ENCODE data around the gene FNBP1. TPM values are rescaled to one million over a fixed set of nuclear protein-coding genes. Genes with fewer than 3 reads are reported as not detected.

The FNBP1 gene
- total and polyA plus RNA-seq, 2 of the 13 experiments (the other 11 are each of a cell fraction or from before 2014, with no cell fraction given), result 5.4 to 19.5 TPM

DNA sequence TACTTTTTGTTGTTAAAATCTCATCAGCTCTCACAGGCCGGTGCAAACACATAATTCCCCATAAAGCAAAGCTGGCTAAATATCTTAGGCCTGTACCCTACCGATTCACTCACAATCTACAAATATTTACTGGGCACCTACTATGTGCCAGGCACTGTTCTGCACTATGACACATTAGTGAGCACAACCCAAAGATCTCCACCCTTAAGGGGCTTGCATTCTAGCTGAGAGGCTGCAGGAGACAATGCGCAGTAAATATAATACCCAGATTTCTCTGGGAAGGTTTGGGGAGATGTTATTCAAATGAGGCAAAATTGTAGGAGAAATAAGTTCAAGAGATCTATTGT lies 53.7 kb downstream of the FNBP1 start:
- H3K27ac ChIP-seq (ENCODE audit: extremely low read length, insufficient read depth, low read length), result no peak overlapping the region
- 0 out of 5 replicates have a peak, but pooled peaks cover 0 to 6% of the 10 kb centered on the region in 2 experiments for H3K36me3 ChIP-seq (replicated peaks in 1 of 2; ENCODE audit: control insufficient read depth in 1 of 2, insufficient read depth in 2 of 2, low read length in 2 of 2)
- ATAC-seq (no peak), DNase-seq (ENCODE audit: low spot score) (no peak), FAIRE-seq (no peak)
- intact Hi-C loops (cut with micrococcal nuclease; ENCODE audit: unreplicated experiment), result no loop called here
- in situ Hi-C loops (cut with HindIII; ENCODE audit: extremely low pct_ligation_motif_present, low pct_unique_long_range_greater_than_20kb), result no loop called here
- H3K9ac ChIP-seq (ENCODE audit: insufficient read depth, low read depth, low read length), result no peak overlapping the region
- BruUV-seq (replicated peaks), result no TSS peak
- peaks cover 2% of the 10 kb centered on the region for H3K79me2 ChIP-seq (ENCODE audit: insufficient read depth, low read length)
- 78% methylated on average over 3 of the region's 3 CpGs for WGBS (ENCODE audit: low lambda C conversion rate)
- H4K20me1 ChIP-seq (ENCODE audit: insufficient read depth, low read length), result no peaks in the 10 kb centered on the region
- TF ChIP-seq ZNF749 (CRISPR knock-in tag; IDR thresholded peaks at IDR 0.05; ENCODE audit: borderline replicate concordance), result no peak
- no peak for TF ChIP-seq PPARG (CRISPR knock-in tag; conservative IDR thresholded peaks at IDR 0.05)
- no peak for TF ChIP-seq RAD21 (CRISPR knock-in tag; IDR thresholded peaks at IDR 0.05)
- no peak for TF ChIP-seq ZNF20 (CRISPR knock-in tag; IDR thresholded peaks at IDR 0.05)
- no peak for TF ChIP-seq FOSL1 (CRISPR knock-in tag; IDR thresholded peaks at IDR 0.05; ENCODE audit: borderline replicate concordance)
- TF ChIP-seq PHF20 (CRISPR knock-in tag; IDR thresholded peaks at IDR 0.05), result no peak
- no peak for TF ChIP-seq GZF1 (CRISPR knock-in tag; IDR thresholded peaks at IDR 0.05)
- no peak for TF ChIP-seq HOXA5 (CRISPR knock-in tag; IDR thresholded peaks at IDR 0.05)
- no peak for TF ChIP-seq MAF1 (CRISPR knock-in tag; IDR thresholded peaks at IDR 0.05; ENCODE audit: borderline replicate concordance)
- no peak for TF ChIP-seq ZBTB21 (CRISPR knock-in tag; IDR thresholded peaks at IDR 0.05)
- TF ChIP-seq TP53 (CRISPR knock-in tag; conservative IDR thresholded peaks at IDR 0.05), result no peak
- no peak for TF ChIP-seq CREB1 (IDR thresholded peaks at IDR 0.05)
- no peak for TF ChIP-seq CREB1 (CRISPR knock-in tag; IDR thresholded peaks at IDR 0.05)
- TF ChIP-seq, protein P1, sequence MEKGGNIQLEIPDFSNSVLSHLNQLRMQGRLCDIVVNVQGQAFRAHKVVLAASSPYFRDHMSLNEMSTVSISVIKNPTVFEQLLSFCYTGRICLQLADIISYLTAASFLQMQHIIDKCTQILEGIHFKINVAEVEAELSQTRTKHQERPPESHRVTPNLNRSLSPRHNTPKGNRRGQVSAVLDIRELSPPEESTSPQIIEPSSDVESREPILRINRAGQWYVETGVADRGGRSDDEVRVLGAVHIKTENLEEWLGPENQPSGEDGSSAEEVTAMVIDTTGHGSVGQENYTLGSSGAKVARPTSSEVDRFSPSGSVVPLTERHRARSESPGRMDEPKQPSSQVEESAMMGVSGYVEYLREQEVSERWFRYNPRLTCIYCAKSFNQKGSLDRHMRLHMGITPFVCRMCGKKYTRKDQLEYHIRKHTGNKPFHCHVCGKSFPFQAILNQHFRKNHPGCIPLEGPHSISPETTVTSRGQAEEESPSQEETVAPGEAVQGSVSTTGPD (CRISPR knock-in tag; IDR thresholded peaks at IDR 0.05), result no peak
- TF ChIP-seq HNF4A (CRISPR knock-in tag; IDR thresholded peaks at IDR 0.05), result no peak
- TF ChIP-seq ZNF577 (CRISPR knock-in tag; IDR thresholded peaks at IDR 0.05; ENCODE audit: borderline replicate concordance, low read depth), result no peak
- no peak for TF ChIP-seq ZNF891 (CRISPR knock-in tag; IDR thresholded peaks at IDR 0.05)
- no peak for TF ChIP-seq HOXA3 (CRISPR knock-in tag; IDR thresholded peaks at IDR 0.05)
- TF ChIP-seq MZF1 (CRISPR knock-in tag; IDR thresholded peaks at IDR 0.05; ENCODE audit: borderline replicate concordance), result no peak
- TF ChIP-seq NCOA5 (CRISPR knock-in tag; IDR thresholded peaks at IDR 0.05), result no peak
- TF ChIP-seq, protein P2, sequence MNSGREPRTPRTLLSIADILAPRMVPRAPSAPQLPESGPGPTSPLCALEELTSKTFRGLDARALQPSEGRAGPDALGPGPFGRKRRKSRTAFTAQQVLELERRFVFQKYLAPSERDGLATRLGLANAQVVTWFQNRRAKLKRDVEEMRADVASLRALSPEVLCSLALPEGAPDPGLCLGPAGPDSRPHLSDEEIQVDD (CRISPR knock-in tag; IDR thresholded peaks at IDR 0.05; ENCODE audit: borderline replicate concordance), result no peak
- POLR2A ChIA-PET, result no interaction called here
- H3K4me3 ChIP-seq (replicated peaks in 1 of 3; ENCODE audit: insufficient read depth in 1 of 3, low read depth in 2 of 3, low read length in 3 of 3), result no peak overlapping the region
- CTCF ChIA-PET (ENCODE audit: low intra/inter-chr PET ratio, low total read pairs), result no interaction called here
- H3K4me1 ChIP-seq (ENCODE audit: insufficient read depth, low read length), result no peaks in the 10 kb centered on the region
- H3K4me2 ChIP-seq (ENCODE audit: low read depth, low read length), result no peak overlapping the region
- H3K27me3 ChIP-seq (ENCODE audit: control insufficient read depth in 1 of 2, insufficient read depth in 2 of 2, low read length in 2 of 2), result no peaks in the 10 kb centered on the region
- no peak overlapping the region for H2AFZ ChIP-seq (ENCODE audit: low read length)
- H3K9me3 ChIP-seq (ENCODE audit: low read length), result no peaks in the 10 kb centered on the region
